Liver (tissue), 9 donors: ENCODE data around the gene TAPT1. TPM values are rescaled to one million over a fixed set of nuclear protein-coding genes. Genes with fewer than 3 reads are reported as not detected.
"Not testable (repeated sequence)": the region's sequence is repeated elsewhere in the genome, so short reads cannot be mapped to it uniquely, and the experiment has no call there.

Experiments used
- DNase-seq: peaks from one replicate; pipeline ENCODE4 v3.0.0-alpha.2; 2017; ENCODE audit warnings: low spot score
- H3K27ac ChIP-seq, 2 donors: one replicate each; pipeline ENCODE4 v1.7.0; 2013; ENCODE audit warnings: inconsistent platforms in 2 of 2, low read length in 2 of 2, control low read depth in 1 of 2, low read depth in 1 of 2, mild to moderate bottlenecking in 1 of 2
- H3K27me3 ChIP-seq, 4 donors: one replicate each; pipeline versions ENCODE4 v1.6.1 to v1.7.0; 2013; ENCODE audit warnings: low read length in 3 of 4, inconsistent platforms in 1 of 4, mild to moderate bottlenecking in 1 of 4, moderate library complexity in 1 of 4; ENCODE audit not compliant: control insufficient read depth in 4 of 4, insufficient read depth in 4 of 4
- H3K36me3 ChIP-seq, 4 donors: one replicate each; pipeline versions ENCODE4 v1.6.1 to v1.7.0; 2013; ENCODE audit warnings: low read length in 3 of 4, mild to moderate bottlenecking in 3 of 4, low read depth in 1 of 4, moderate library complexity in 1 of 4; ENCODE audit not compliant: control insufficient read depth in 4 of 4, insufficient read depth in 3 of 4
- H3K4me1 ChIP-seq, 4 donors: one replicate each; pipeline versions ENCODE4 v1.6.1 to v1.7.0; 2013; ENCODE audit warnings: low read length in 3 of 4, mild to moderate bottlenecking in 3 of 4, moderate library complexity in 1 of 4; ENCODE audit not compliant: control insufficient read depth in 4 of 4, insufficient read depth in 4 of 4
- H3K4me3 ChIP-seq, 3 donors: one replicate each; pipeline versions ENCODE4 v1.6.1 to v1.7.0; 2013; ENCODE audit warnings: low read length in 3 of 3, control low read depth in 1 of 3, low read depth in 1 of 3, mild to moderate bottlenecking in 1 of 3
- H3K9ac ChIP-seq, 2 donors: one replicate each; pipeline ENCODE4 v1.7.0; 2013; ENCODE audit warnings: low read length in 2 of 2, mild to moderate bottlenecking in 2 of 2, moderate library complexity in 2 of 2, control low read depth in 1 of 2, low read depth in 1 of 2
- H3K9me3 ChIP-seq, 4 donors: one replicate each; pipeline versions ENCODE4 v1.6.1 to v1.7.0; 2013; ENCODE audit warnings: low read length in 3 of 4; ENCODE audit not compliant: control insufficient read depth in 4 of 4
- EGR1 ChIP-seq, 2 donors: IDR thresholded peaks; 2 replicates each; pipeline ENCODE4 v1.6.1; 2016 to 2018; ENCODE audit warnings: antibody characterized with exemption in 2 of 2, low read depth in 2 of 2
- FOXA1 ChIP-seq: IDR thresholded peaks from 2 replicates; pipeline ENCODE4 v1.6.1; 2016; ENCODE audit warnings: antibody characterized with exemption
- FOXA2 ChIP-seq: IDR thresholded peaks from 2 replicates; pipeline ENCODE4 v1.6.1; 2016; ENCODE audit warnings: antibody characterized with exemption
- GABPA ChIP-seq, 2 donors: IDR thresholded peaks in 1 of 2; conservative IDR thresholded peaks in 1 of 2; 2 replicates each; pipeline ENCODE4 v1.6.1; 2016; ENCODE audit warnings: antibody characterized with exemption in 2 of 2, mild to moderate bottlenecking in 1 of 2, moderate library complexity in 1 of 2
- HNF4A ChIP-seq, 2 donors: conservative IDR thresholded peaks; 2 replicates each; pipeline ENCODE4 v1.6.1; 2016; ENCODE audit warnings: antibody characterized with exemption in 2 of 2, mild to moderate bottlenecking in 2 of 2
- JUND ChIP-seq, 2 donors: IDR thresholded peaks; 2 replicates each; pipeline ENCODE4 v1.6.1; 2016; ENCODE audit warnings: antibody characterized with exemption in 2 of 2
- TAF1 ChIP-seq: conservative IDR thresholded peaks from 2 replicates; pipeline ENCODE4 v1.6.1; 2016; ENCODE audit warnings: antibody characterized with exemption, mild to moderate bottlenecking
- YY1 ChIP-seq: IDR thresholded peaks from 2 replicates; pipeline ENCODE4 v1.6.1; 2016; ENCODE audit warnings: antibody characterized with exemption, mild to moderate bottlenecking
- WGBS: extraction: QIAGEN DNeasy Blood & Tissue Kit; methylation state at CpG from one replicate; pipeline ENCODE4 v1.1.7; 2013; 5-methylcytosine and 5-hydroxymethylcytosine counted together
- polyA plus RNA-seq, 2 donors: library from polyadenylated mRNA; stranded (reverse) in 1 of 2; unstranded in 1 of 2; fragments of 200-250 nt in 1 of 2; fragments of >200 nt in 1 of 2; fragmentation: Nextera tagmentation in 1 of 2; extraction: Ambion mirVana in 1 of 2; gene quantifications; one replicate each; pipeline versions ENCODE4 v1.2.1 to v1.2.3, GENCODE V29; 2013 to 2015
- total RNA-seq, 2 donors: library from RNA; depleted of rRNA; stranded (reverse); fragments of >200 nt; gene quantifications; one replicate each; pipeline ENCODE4 v1.2.3, GENCODE V29; 2014
- TF ChIP-seq, protein P1 (sequence below): fragments of 150-350 bp; IDR thresholded peaks from 2 replicates; pipeline ENCODE4 v1.5.1; 2017; ENCODE audit warnings: improper control_type of control experiment, low read depth, low read length; ENCODE audit not compliant: missing input control
- TF ChIP-seq, protein P2 (sequence below): IDR thresholded peaks from 2 replicates; pipeline ENCODE4 v1.6.1; 2016; ENCODE audit warnings: antibody characterized with exemption
- TF ChIP-seq, protein P3 (sequence below): IDR thresholded peaks from 2 replicates; pipeline ENCODE4 v1.6.1; 2016; ENCODE audit warnings: antibody characterized with exemption
- donor health status: healthy.
- donor health status: healthy.
- donor health status: healthy.
- donor health status: healthy.
- donor health status: healthy.

TAPT1 gene
- total and polyA plus RNA-seq, 4 donors: 12.2 to 53.7 (median 22.1) TPM

DNA sequence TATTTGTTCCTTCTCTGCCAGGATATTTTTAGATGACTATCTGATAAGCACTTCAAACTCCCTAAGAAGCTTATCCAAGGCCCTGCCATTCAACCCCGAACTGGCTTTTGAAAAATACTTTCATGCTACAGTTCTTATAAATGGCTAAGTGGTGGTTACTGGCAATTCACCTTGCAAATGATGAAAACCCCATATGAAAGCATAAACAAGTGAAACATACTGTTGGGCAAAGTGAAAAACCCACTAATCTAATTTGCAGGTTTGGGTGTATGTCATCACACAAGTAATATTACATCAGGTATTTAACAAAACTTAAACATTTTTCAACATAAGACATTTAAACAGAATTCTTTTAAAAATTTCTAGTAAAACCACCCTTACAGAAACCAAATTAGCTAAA is 31.1 kb downstream of the TAPT1 start:
- no peak overlapping the region for H3K27ac ChIP-seq
- peaks cover 0 to 3% (median under 1%) of the 10 kb centered on the region in 4 donors for H3K4me1 ChIP-seq
- no peaks in the 10 kb centered on the region for H3K9me3 ChIP-seq
- H3K4me3 ChIP-seq: no peak overlapping the region
- no peaks in the 10 kb centered on the region for H3K27me3 ChIP-seq
- 96% methylated on average over 1 of the region's 1 CpG for WGBS
- no peak for DNase-seq
- TF ChIP-seq TAF1 (no peak), JUND (IDR thresholded peaks at IDR 0.05) (no peak), EGR1 (IDR thresholded peaks at IDR 0.05; ENCODE audit: low read depth in 2 of 2) (no peak), FOXA1 (no peak)
- TF ChIP-seq, protein P1, sequence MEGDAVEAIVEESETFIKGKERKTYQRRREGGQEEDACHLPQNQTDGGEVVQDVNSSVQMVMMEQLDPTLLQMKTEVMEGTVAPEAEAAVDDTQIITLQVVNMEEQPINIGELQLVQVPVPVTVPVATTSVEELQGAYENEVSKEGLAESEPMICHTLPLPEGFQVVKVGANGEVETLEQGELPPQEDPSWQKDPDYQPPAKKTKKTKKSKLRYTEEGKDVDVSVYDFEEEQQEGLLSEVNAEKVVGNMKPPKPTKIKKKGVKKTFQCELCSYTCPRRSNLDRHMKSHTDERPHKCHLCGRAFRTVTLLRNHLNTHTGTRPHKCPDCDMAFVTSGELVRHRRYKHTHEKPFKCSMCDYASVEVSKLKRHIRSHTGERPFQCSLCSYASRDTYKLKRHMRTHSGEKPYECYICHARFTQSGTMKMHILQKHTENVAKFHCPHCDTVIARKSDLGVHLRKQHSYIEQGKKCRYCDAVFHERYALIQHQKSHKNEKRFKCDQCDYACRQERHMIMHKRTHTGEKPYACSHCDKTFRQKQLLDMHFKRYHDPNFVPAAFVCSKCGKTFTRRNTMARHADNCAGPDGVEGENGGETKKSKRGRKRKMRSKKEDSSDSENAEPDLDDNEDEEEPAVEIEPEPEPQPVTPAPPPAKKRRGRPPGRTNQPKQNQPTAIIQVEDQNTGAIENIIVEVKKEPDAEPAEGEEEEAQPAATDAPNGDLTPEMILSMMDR: no peak
- TF ChIP-seq, protein P2, sequence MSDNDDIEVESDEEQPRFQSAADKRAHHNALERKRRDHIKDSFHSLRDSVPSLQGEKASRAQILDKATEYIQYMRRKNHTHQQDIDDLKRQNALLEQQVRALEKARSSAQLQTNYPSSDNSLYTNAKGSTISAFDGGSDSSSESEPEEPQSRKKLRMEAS: no peak
- peaks cover 0 to 10% (median 6%) of the 10 kb centered on the region in 4 donors for H3K36me3 ChIP-seq
- no peak overlapping the region for H3K9ac ChIP-seq

DNA sequence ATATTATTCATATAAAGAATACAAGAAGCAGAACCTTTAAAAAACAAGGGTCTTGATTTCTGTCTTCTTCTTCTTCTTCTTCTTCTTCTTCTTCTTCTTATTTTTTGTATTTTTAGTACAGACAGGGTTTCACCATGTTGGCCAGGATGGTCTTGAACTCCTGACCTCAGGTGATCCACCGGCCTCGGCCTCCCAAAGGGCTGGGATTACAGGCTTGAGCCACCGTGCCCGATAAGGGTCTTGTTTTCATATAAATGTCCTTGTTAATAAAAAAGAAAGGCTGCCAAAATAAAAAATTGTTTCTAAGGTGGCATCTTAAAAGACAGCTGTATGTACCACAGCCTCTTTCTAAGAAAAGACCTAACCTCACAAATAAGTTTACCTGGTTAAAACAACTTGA is 31.5 kb downstream of the TAPT1 start:
- not testable (repeated sequence) for H3K9ac ChIP-seq, H3K4me1 ChIP-seq, H3K27ac ChIP-seq, H3K4me3 ChIP-seq, H3K27me3 ChIP-seq, H3K9me3 ChIP-seq, DNase-seq
- H3K36me3 ChIP-seq: peaks cover under 1 to 14% (median 9%) of the 10 kb centered on the region in 4 donors
- 79% methylated on average over 4 of the region's 4 CpGs for WGBS

DNA sequence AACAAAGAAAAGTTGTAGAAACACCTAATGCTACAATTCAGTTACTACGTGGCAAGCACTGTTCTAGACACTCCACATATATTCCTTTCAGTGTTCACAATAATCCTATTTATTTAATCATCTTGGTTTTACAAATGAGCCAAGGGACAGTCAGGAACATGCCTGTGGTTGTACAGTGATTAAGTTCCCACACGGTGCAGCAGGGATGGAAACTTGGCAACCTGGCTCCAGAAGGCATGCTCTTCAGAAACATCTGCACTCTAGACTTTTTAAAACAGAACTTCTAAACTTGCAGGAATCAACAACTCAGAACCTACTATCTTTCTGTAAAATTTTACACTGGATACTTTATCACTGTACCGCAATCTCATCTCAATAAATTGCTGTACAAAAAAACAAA is 32.1 kb downstream of the TAPT1 start:
- Histone ChIP-seq H3K36me3 (peaks cover 2 to 20% (median 15%) of the 10 kb centered on the region in 4 donors), H3K27ac (no peak overlapping the region), H3K9ac (no peak overlapping the region), H3K4me1 (peaks cover 0 to 3% (median under 1%) of the 10 kb centered on the region in 4 donors), H3K27me3 (no peaks in the 10 kb centered on the region), H3K9me3 (no peaks in the 10 kb centered on the region), H3K4me3 (no peak overlapping the region)
- TF ChIP-seq YY1: no peak
- no peak for TF ChIP-seq EGR1 (IDR thresholded peaks at IDR 0.05; ENCODE audit: low read depth in 2 of 2)
- TF ChIP-seq JUND (IDR thresholded peaks at IDR 0.05): no peak
- no peak for DNase-seq
- 87% methylated on average over 3 of the region's 3 CpGs for WGBS

DNA sequence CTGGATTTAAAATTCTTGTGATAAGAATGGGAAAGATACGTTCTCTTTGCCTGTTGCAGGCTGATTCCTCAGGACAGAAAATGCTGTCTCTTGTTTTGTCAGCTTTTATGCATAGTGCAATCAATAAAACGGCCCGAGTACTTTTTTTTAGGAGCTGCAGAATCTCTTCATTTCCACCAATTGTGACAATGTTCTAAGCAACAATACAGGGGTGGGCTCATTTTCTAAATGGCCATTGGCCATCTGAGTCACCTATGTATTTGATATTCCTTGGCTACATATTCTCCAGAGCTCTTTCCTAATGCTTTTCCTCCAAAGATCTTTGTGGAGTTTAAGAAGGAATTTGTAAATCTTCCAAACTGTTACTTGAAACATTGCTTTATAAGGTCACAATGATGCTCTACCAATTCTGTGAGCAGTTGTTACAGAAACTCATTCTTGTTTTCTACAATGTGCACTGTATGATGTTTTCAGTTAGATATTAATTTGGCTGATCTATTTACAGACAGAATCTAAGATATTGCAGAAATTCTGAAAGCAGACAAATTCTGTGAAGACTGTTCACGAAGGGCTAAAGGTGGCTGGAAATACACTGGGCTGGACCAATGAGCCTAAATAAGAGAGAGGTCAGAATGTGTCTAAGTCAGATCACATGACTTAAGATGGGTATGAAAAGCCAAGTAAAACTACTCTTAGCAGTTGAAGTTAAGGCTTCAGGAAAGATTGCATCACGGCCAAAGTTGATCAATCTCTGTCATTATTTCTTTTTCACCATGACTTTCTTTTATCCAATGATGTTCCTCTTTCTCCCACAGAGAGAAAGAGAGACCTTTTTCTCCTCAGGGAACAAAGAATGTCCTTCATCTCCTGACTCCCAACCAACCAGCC is 33.4 kb downstream of the TAPT1 start:
- no peak overlapping the region for H3K4me3 ChIP-seq
- TF ChIP-seq EGR1 (IDR thresholded peaks at IDR 0.05; ENCODE audit: low read depth in 2 of 2) (no peak), FOXA1 (no peak), JUND (IDR thresholded peaks at IDR 0.05) (no peak), GABPA (IDR thresholded peaks at IDR 0.05 in 1 of 2, conservative IDR thresholded peaks at IDR 0.05 in 1 of 2) (no peak), HNF4A (conservative IDR thresholded peaks at IDR 0.05) (no peak), FOXA2 (no peak), TAF1 (no peak)
- TF ChIP-seq, protein P3, sequence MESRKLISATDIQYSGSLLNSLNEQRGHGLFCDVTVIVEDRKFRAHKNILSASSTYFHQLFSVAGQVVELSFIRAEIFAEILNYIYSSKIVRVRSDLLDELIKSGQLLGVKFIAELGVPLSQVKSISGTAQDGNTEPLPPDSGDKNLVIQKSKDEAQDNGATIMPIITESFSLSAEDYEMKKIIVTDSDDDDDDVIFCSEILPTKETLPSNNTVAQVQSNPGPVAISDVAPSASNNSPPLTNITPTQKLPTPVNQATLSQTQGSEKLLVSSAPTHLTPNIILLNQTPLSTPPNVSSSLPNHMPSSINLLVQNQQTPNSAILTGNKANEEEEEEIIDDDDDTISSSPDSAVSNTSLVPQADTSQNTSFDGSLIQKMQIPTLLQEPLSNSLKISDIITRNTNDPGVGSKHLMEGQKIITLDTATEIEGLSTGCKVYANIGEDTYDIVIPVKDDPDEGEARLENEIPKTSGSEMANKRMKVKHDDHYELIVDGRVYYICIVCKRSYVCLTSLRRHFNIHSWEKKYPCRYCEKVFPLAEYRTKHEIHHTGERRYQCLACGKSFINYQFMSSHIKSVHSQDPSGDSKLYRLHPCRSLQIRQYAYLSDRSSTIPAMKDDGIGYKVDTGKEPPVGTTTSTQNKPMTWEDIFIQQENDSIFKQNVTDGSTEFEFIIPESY: no peak
- TF ChIP-seq, protein P1: no peak
- no peak overlapping the region for H3K9ac ChIP-seq
- no peaks in the 10 kb centered on the region for H3K9me3 ChIP-seq
- 75% methylated on average over 5 of the region's 5 CpGs for WGBS
- H3K27ac ChIP-seq: no peak overlapping the region
- H3K27me3 ChIP-seq: no peaks in the 10 kb centered on the region
- H3K4me1 ChIP-seq: peaks cover 0 to 3% (median under 1%) of the 10 kb centered on the region in 4 donors
- peaks cover 2 to 27% (median 17%) of the 10 kb centered on the region in 4 donors for H3K36me3 ChIP-seq
- DNase-seq: no peak
